Pancreas (tissue), 10 donors: ENCODE data around the gene MSX1. TPM values are rescaled to one million over a fixed set of nuclear protein-coding genes. Genes with fewer than 3 reads are reported as not detected.

Source experiments
- ATAC-seq, 4 donors: fragments of 200-7000 bp; cut with Tn5 transposase; one replicate each; pipeline versions ENCODE4 v1.8.0 to v1.9.1; 2020; ENCODE audit warnings: mild to moderate bottlenecking in 4 of 4, moderate library complexity in 4 of 4
- DNase-seq, 6 donors: peaks; one replicate each; pipeline ENCODE4 v3.0.0-alpha.2; 2020
- FAIRE-seq: peaks from 2 replicates; lab custom pipeline; 2012; peaks lifted over from hg19 to GRCh38; lab: Jason Lieb, UNC
- H3K27ac ChIP-seq, 4 donors: fragments of 200-600 bp; sonication (generic); 1 replicate in 3 of 4; 2 replicates in 1 of 4; pipeline versions ENCODE4 v1.5.0 to v1.8.0; 2020
- H3K27me3 ChIP-seq, 4 donors: fragments of 200-600 bp; one replicate each; pipeline ENCODE4 v1.8.0; 2021
- H3K36me3 ChIP-seq, 3 donors: fragments of 200-600 bp; sonication (generic) in 1 of 3; one replicate each; pipeline versions ENCODE4 v1.5.0 to v1.8.0; 2020 to 2021
- H3K4me1 ChIP-seq, 3 donors: fragments of 200-600 bp; one replicate each; pipeline ENCODE4 v1.8.0; 2021
- H3K4me3 ChIP-seq, 4 donors: fragments of 200-600 bp; sonication (generic) in 2 of 4; one replicate each; pipeline versions ENCODE4 v1.5.0 to v1.8.0; 2020 to 2021
- H3K9me3 ChIP-seq, 4 donors: fragments of 200-600 bp; one replicate each; pipeline ENCODE4 v1.8.0; 2021
- CTCF ChIP-seq, 4 donors: fragments of 200-600 bp; sonication (generic) in 3 of 4; IDR thresholded peaks; one replicate each; pipeline versions ENCODE4 v1.5.0 to v1.8.0; 2021; ENCODE audit warnings: antibody characterized with exemption in 4 of 4
- WGBS, 2 donors: extraction: QIAGEN DNeasy Blood & Tissue Kit; methylation state at CpG; one replicate each; pipeline ENCODE4 v1.1.7; 2013; 5-methylcytosine and 5-hydroxymethylcytosine counted together
- intact Hi-C, 3 donors: fragments of 100-400 bp; cut with DNase I; formaldehyde crosslinking; loops; one replicate each; pipeline versions ENCODE4 v1.11.1 to v1.14.2; 2022
- polyA plus RNA-seq, 2 donors: library from polyadenylated mRNA; stranded (reverse); fragments of 200-250 nt; gene quantifications; one replicate each; pipeline ENCODE4 v1.2.3, GENCODE V29; 2013
- total RNA-seq, 6 donors: library from RNA; stranded (reverse); fragmentation: NEBNext Ultra II Directional in 4 of 6; extraction: Animal tissue kit (Norgen Biotek cat#: 25700) in 4 of 6; gene quantifications; one replicate each; pipeline versions ENCODE4 v1.2.1 to v1.2.4, GENCODE V29; 2021 to 2023
- donor health status: healthy with polysubstance abuse.
- donor health status: DM: no; HTN: no; CAD: no; lungs with moderate emphysema.
- donor health status: DM: no; HTN: no; CAD: no.
- donor health status: control.
- donor health status: control.
- donor health status: Bipolar disorder and iron deficiency.
- donor health status: DM: yes; HTN: yes; CAD: no.
- donor health status: DM: no; HTN: no; CAD: no.
- donor health status: DM: no; HTN: no; CAD: no.
- donor health status: DM: yes; HTN: yes; CAD: no.

The MSX1 gene
- total and polyA plus RNA-seq, 8 donors, result 0.51 to 2.7 (median 1.3) TPM

- ATAC-seq (no peak), DNase-seq (no peak), FAIRE-seq (no peak)
- Histone ChIP-seq H3K4me1 (no peaks in the 10 kb centered on the region), H3K27me3 (no peaks in the 10 kb centered on the region), H3K4me3 (no peak overlapping the region), H3K27ac (no peak overlapping the region), H3K9me3 (no peaks in the 10 kb centered on the region), H3K36me3 (no peaks in the 10 kb centered on the region)
- intact Hi-C loops, result no loop called here
- TF ChIP-seq CTCF (IDR thresholded peaks at IDR 0.05), result no peak
- 63 to 65% methylated on average over 2 of the region's 2 CpGs for WGBS, 2 donors
These were observed 35.8 kb upstream of the MSX1 start for GRCh38 chr4:4823621-4824162.

- Histone ChIP-seq H3K9me3 (no peaks in the 10 kb centered on the region), H3K36me3 (no peaks in the 10 kb centered on the region), H3K27me3 (no peaks in the 10 kb centered on the region), H3K27ac (no peak overlapping the region), H3K4me1 (no peaks in the 10 kb centered on the region), H3K4me3 (no peak overlapping the region)
- ATAC-seq (no peak), FAIRE-seq (no peak), DNase-seq (no peak)
- WGBS, 2 donors, result 16 to 22% methylated on average over 3 of the region's 3 CpGs
- TF ChIP-seq CTCF (IDR thresholded peaks at IDR 0.05), result no peak
- intact Hi-C loops, result no loop called here
These were observed 35.2 kb upstream of the MSX1 start for GRCh38 chr4:4824232-4824631.

GRCh38 chr4:4825431-4825830, 34.0 kb upstream of the MSX1 start:
- FAIRE-seq, result no peak
- TF ChIP-seq CTCF (IDR thresholded peaks at IDR 0.05), result no peak
- H3K27ac ChIP-seq, result no peak overlapping the region
- intact Hi-C loops, result no loop called here
- WGBS, 2 donors, result 74 to 88% methylated on average over 6 to 7 of the region's 7 CpGs
- H3K9me3 ChIP-seq, result no peaks in the 10 kb centered on the region
- H3K4me1 ChIP-seq, result no peaks in the 10 kb centered on the region
- H3K36me3 ChIP-seq, result no peaks in the 10 kb centered on the region
- ATAC-seq, result no peak
- no peak for DNase-seq
- H3K4me3 ChIP-seq, result no peak overlapping the region
- no peaks in the 10 kb centered on the region for H3K27me3 ChIP-seq

- Histone ChIP-seq H3K9me3 (no peaks in the 10 kb centered on the region), H3K36me3 (no peaks in the 10 kb centered on the region), H3K27ac (no peak overlapping the region), H3K4me3 (no peak overlapping the region), H3K27me3 (no peaks in the 10 kb centered on the region), H3K4me1 (no peaks in the 10 kb centered on the region)
- 58 to 75% methylated on average over 2 of the region's 2 CpGs for WGBS, 2 donors
- ATAC-seq (no peak), FAIRE-seq (no peak), DNase-seq (no peak)
- intact Hi-C loops, result no loop called here
- no peak for TF ChIP-seq CTCF (IDR thresholded peaks at IDR 0.05)
These were observed 29.6 kb upstream of the MSX1 start for GRCh38 chr4:4829837-4830236.

- intact Hi-C loops, result no loop called here
- Histone ChIP-seq H3K4me3 (no peak overlapping the region), H3K36me3 (no peaks in the 10 kb centered on the region), H3K4me1 (no peaks in the 10 kb centered on the region), H3K9me3 (no peaks in the 10 kb centered on the region), H3K27me3 (no peaks in the 10 kb centered on the region), H3K27ac (no peak overlapping the region)
- 78 to 93% methylated on average over 6 to 7 of the region's 7 CpGs for WGBS, 2 donors
- no peak for DNase-seq
- no peak for FAIRE-seq
- ATAC-seq, result no peak
- no peak for TF ChIP-seq CTCF (IDR thresholded peaks at IDR 0.05)
These were observed 28.2 kb upstream of the MSX1 start for GRCh38 chr4:4831266-4831665.
